Smooth muscle cell (in vitro differentiated cells): Measurements from ENCODE around the gene TBL1X. TPM values are rescaled to one million over a fixed set of nuclear protein-coding genes. Genes with fewer than 3 reads are reported as not detected.

Experiments
- DNase-seq: peaks from one replicate; lab custom pipeline; 2025; ENCODE audit not compliant: unreplicated experiment; lab: John Stamatoyannopoulos, UW
- H2AFZ ChIP-seq: fragments of 200-600 bp; sonication (generic); 2 replicates; pipeline ENCODE4 v1.6.0; 2016; ENCODE audit warnings: antibody characterized with exemption, low read depth, mild to moderate bottlenecking
- H3F3A ChIP-seq: fragments of 200-600 bp; sonication (generic); 2 replicates; pipeline ENCODE4 v1.6.0; 2017; ENCODE audit warnings: antibody characterized with exemption, low read depth
- H3K27ac ChIP-seq: fragments of 200-600 bp; sonication (generic); 2 replicates; pipeline ENCODE4 v1.5.1; 2016; ENCODE audit warnings: low read depth, mild to moderate bottlenecking
- H3K27me3 ChIP-seq: fragments of 200-600 bp; sonication (generic); 2 replicates; pipeline ENCODE4 v1.6.1; 2016; ENCODE audit warnings: low read depth, mild to moderate bottlenecking
- H3K36me3 ChIP-seq: fragments of 200-600 bp; sonication (generic); 2 replicates; pipeline ENCODE4 v1.5.1; 2016; ENCODE audit warnings: low read depth
- H3K4me1 ChIP-seq: fragments of 200-600 bp; sonication (generic); 2 replicates; pipeline ENCODE4 v1.5.1; 2016; ENCODE audit warnings: low read depth
- H3K4me2 ChIP-seq: fragments of 200-600 bp; sonication (generic); 2 replicates; pipeline ENCODE4 v1.6.0; 2016; ENCODE audit warnings: mild to moderate bottlenecking
- H3K4me3 ChIP-seq: fragments of 200-600 bp; sonication (generic); 2 replicates; pipeline ENCODE4 v1.5.1; 2016; ENCODE audit warnings: mild to moderate bottlenecking
- H3K79me2 ChIP-seq: fragments of 200-600 bp; sonication (generic); 2 replicates; pipeline ENCODE4 v1.6.0; 2016; ENCODE audit warnings: low read depth, mild to moderate bottlenecking
- H3K9ac ChIP-seq: fragments of 200-600 bp; sonication (generic); 2 replicates; pipeline ENCODE4 v1.6.0; 2016; ENCODE audit warnings: low read depth
- H3K9me3 ChIP-seq: fragments of 200-600 bp; sonication (generic); replicated peaks from 2 replicates; pipeline ENCODE4 v1.5.1; 2016; ENCODE audit warnings: low read depth
- H4K20me1 ChIP-seq: fragments of 200-600 bp; sonication (generic); 2 replicates; pipeline ENCODE4 v1.6.0; 2016; ENCODE audit warnings: low read depth
- CTCF ChIP-seq: fragments of 200-600 bp; sonication (generic); IDR thresholded peaks from 2 replicates; pipeline ENCODE4 v1.5.1; 2017; ENCODE audit warnings: borderline replicate concordance, mild to moderate bottlenecking, antibody characterized with exemption; ENCODE audit not compliant: insufficient read depth, poor library complexity, severe bottlenecking
- WGBS: methylation state at CpG from one replicate; pipeline ENCODE4 v1.1.7; 2016; ENCODE audit warnings: low lambda C conversion rate; 5-methylcytosine and 5-hydroxymethylcytosine counted together
- polyA plus RNA-seq: library from polyadenylated mRNA; unstranded; fragments of >200 nt; fragmentation: Nextera tagmentation; extraction: Ambion mirVana; gene quantifications from 2 replicates; pipeline ENCODE4 v1.2.1, GENCODE V29; 2016
- total RNA-seq: library from RNA; depleted of rRNA; stranded (reverse); fragments of >200 nt; gene quantifications from 2 replicates; pipeline ENCODE4 v1.2.3, GENCODE V29; 2014

TBL1X gene
- total and polyA plus RNA-seq, 2 experiments from 2014 or later, result 9.0 to 9.8 TPM

DNA sequence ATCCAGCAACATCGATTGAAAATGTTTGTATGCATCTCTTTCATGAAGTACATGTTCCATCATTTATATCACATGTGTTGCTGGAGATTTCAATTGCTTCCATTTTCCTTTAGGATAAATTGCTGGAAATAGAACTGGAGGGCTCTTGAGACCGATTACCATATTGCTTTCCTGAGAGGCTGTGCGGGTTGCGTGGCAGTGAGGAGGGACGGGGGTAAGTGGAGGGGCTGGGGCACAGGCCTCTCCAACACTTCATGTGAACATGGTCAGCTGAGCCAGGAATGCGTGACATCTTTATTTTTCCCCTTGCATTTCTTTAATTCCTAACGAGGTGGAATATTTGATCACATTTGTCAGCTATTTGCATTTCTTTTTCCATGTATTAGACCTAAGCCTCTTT, 144.6 kb downstream of the TBL1X start:
- 91% methylated on average over 7 of the region's 7 CpGs for WGBS
- H3K4me2 ChIP-seq, result no peak overlapping the region
- H2AFZ ChIP-seq, result no peak overlapping the region
- TF ChIP-seq CTCF, result no peak
- no peaks in the 10 kb centered on the region for H3K4me1 ChIP-seq
- H3K9ac ChIP-seq, result no peak overlapping the region
- H3K27me3 ChIP-seq, result no peaks in the 10 kb centered on the region
- no peaks in the 10 kb centered on the region for H3F3A ChIP-seq
- peaks cover 6% of the 10 kb centered on the region for H4K20me1 ChIP-seq
- H3K4me3 ChIP-seq, result no peak overlapping the region
- no peaks in the 10 kb centered on the region for H3K9me3 ChIP-seq
- no peak for DNase-seq
- H3K79me2 ChIP-seq, result no peaks in the 10 kb centered on the region
- no peaks in the 10 kb centered on the region for H3K36me3 ChIP-seq
- no peak overlapping the region for H3K27ac ChIP-seq

DNA sequence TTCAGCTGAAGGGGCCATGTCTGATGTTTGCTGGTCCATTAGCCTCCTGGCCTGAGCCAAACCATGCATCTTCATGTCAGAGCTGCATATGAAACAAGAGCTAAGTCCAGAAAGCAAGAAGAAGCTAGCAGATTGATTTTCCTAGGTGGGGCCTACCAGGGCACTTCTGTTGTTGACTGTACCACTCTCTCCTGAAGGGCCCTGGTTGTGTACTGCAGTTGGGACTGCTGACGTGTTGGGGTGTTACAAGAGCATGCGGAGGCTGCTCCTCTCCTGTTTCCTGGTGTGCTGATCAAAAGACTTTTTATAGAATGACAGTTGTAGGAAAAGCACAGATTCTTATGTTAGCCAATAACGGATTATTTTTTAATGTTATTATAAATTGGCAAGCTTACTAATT, 145.1 kb downstream of the TBL1X start:
- Histone ChIP-seq H3K4me3 (no peak overlapping the region), H3F3A (no peaks in the 10 kb centered on the region), H3K4me2 (no peak overlapping the region), H3K9me3 (no peaks in the 10 kb centered on the region), H2AFZ (no peak overlapping the region), H3K79me2 (no peaks in the 10 kb centered on the region), H3K27ac (no peak overlapping the region), H4K20me1 (peaks cover 6% of the 10 kb centered on the region), H3K36me3 (no peaks in the 10 kb centered on the region), H3K4me1 (no peaks in the 10 kb centered on the region), H3K27me3 (no peaks in the 10 kb centered on the region), H3K9ac (no peak overlapping the region)
- WGBS, result 78% methylated on average over 3 of the region's 3 CpGs
- no peak for DNase-seq
- no peak for TF ChIP-seq CTCF

- no peak overlapping the region for H3K4me2 ChIP-seq
- no peak overlapping the region for H3K27ac ChIP-seq
- H3K79me2 ChIP-seq, result no peaks in the 10 kb centered on the region
- H3K36me3 ChIP-seq, result no peaks in the 10 kb centered on the region
- H4K20me1 ChIP-seq, result peaks cover 6% of the 10 kb centered on the region
- no peak overlapping the region for H3K4me3 ChIP-seq
- no peaks in the 10 kb centered on the region for H3K4me1 ChIP-seq
- DNase-seq, result no peak
- H3K9ac ChIP-seq, result no peak overlapping the region
- no peak for TF ChIP-seq CTCF
- WGBS, result 48% methylated on average over 5 of the region's 5 CpGs
- no peak overlapping the region for H2AFZ ChIP-seq
- no peaks in the 10 kb centered on the region for H3K9me3 ChIP-seq
- no peaks in the 10 kb centered on the region for H3F3A ChIP-seq
- H3K27me3 ChIP-seq, result no peaks in the 10 kb centered on the region
Observed at GRCh38 chrX:9610771-9611392, 146.0 kb downstream of the TBL1X start.
